Loucy (cell line): ENCODE results near the gene PFKM.
"Not testable (repeated sequence)": the region's sequence is repeated elsewhere in the genome, so short reads cannot be mapped to it uniquely, and the experiment has no call there.

Source experiments
- H2AFZ ChIP-seq: fragments of 200-600 bp; sonication (generic); 2 replicates; pipeline ENCODE4 v1.6.0; 2016; ENCODE audit warnings: antibody characterized with exemption, mild to moderate bottlenecking, low read length, moderate library complexity
- H3F3A ChIP-seq: fragments of 200-600 bp; 2 replicates; pipeline ENCODE4 v1.6.0; 2016; ENCODE audit warnings: antibody characterized with exemption, low read depth, mild to moderate bottlenecking
- H3K27me3 ChIP-seq: fragments of 200-600 bp; sonication (generic); 2 replicates; pipeline ENCODE4 v1.6.1; 2014; ENCODE audit warnings: low read length, mild to moderate bottlenecking; ENCODE audit not compliant: insufficient read depth, poor library complexity, severe bottlenecking
- H3K36me3 ChIP-seq: fragments of 200-600 bp; sonication (generic); 2 replicates; pipeline ENCODE4 v1.6.1; 2016; ENCODE audit warnings: low read length; ENCODE audit not compliant: insufficient read depth
- H3K4me1 ChIP-seq: fragments of 200-600 bp; sonication (generic); 2 replicates; pipeline ENCODE4 v1.5.1; 2014; ENCODE audit warnings: low read length, mild to moderate bottlenecking; ENCODE audit not compliant: insufficient read depth, poor library complexity, severe bottlenecking
- H3K4me2 ChIP-seq: fragments of 200-600 bp; sonication (generic); 2 replicates; pipeline ENCODE4 v1.6.0; 2014; ENCODE audit warnings: antibody characterized with exemption, low read length, low read depth, mild to moderate bottlenecking; ENCODE audit not compliant: poor library complexity, severe bottlenecking
- H3K4me3 ChIP-seq: fragments of 200-600 bp; sonication (generic); 2 replicates; pipeline ENCODE4 v1.5.1; 2014; ENCODE audit warnings: low read length, mild to moderate bottlenecking, mixed read lengths; ENCODE audit not compliant: poor library complexity, severe bottlenecking
- H3K79me2 ChIP-seq: fragments of 200-600 bp; sonication (generic); 2 replicates; pipeline ENCODE4 v1.6.1; 2014; ENCODE audit warnings: low read length; ENCODE audit not compliant: insufficient read depth
- H3K9ac ChIP-seq: fragments of 200-600 bp; sonication (generic); 2 replicates; pipeline ENCODE4 v1.6.0; 2014; ENCODE audit warnings: mild to moderate bottlenecking, low read depth, low read length, moderate library complexity; ENCODE audit not compliant: poor library complexity, severe bottlenecking
- H3K9me2 ChIP-seq: fragments of 200-600 bp; sonication (generic); replicated peaks from 2 replicates; pipeline ENCODE4 v1.6.1; 2016; ENCODE audit warnings: low read depth, low read length, mixed read lengths
- H3K9me3 ChIP-seq: fragments of 200-600 bp; sonication (generic); 2 replicates; pipeline ENCODE4 v1.6.1; 2014; ENCODE audit warnings: mild to moderate bottlenecking, antibody characterized with exemption, low read length, low read depth; ENCODE audit not compliant: insufficient read depth
- H4K20me1 ChIP-seq: fragments of 200-600 bp; sonication (generic); 2 replicates; pipeline ENCODE4 v1.6.0; 2014; ENCODE audit warnings: antibody characterized with exemption, low read length, mild to moderate bottlenecking; ENCODE audit not compliant: insufficient read depth, poor library complexity, severe bottlenecking
- CTCF ChIP-seq: fragments of 200-600 bp; sonication (generic); conservative IDR thresholded peaks from 2 replicates; pipeline ENCODE4 v1.5.1; 2014; ENCODE audit warnings: mild to moderate bottlenecking, antibody characterized with exemption, low read length
- EZH2phosphoT487 ChIP-seq: fragments of 200-600 bp; IDR thresholded peaks from 2 replicates; pipeline ENCODE4 v1.6.1; 2018; ENCODE audit warnings: antibody characterized with exemption, mild to moderate bottlenecking, moderate library complexity, borderline replicate concordance

PFKM gene

GRCh38 chr12:48106681-48107613 lies 12.2 kb upstream of the PFKM start:
- peaks cover 26% of the 10 kb centered on the region for H3K4me1 ChIP-seq
- H3K4me2 ChIP-seq: peak overlapping the region; percentile 97
- H3K9me2 ChIP-seq: no peaks in the 10 kb centered on the region
- H3F3A ChIP-seq: no peaks in the 10 kb centered on the region
- H3K36me3 ChIP-seq: no peaks in the 10 kb centered on the region
- peaks cover 42% of the 10 kb centered on the region for H3K79me2 ChIP-seq
- TF ChIP-seq EZH2phosphoT487 (no peak), CTCF (no peak)
- H3K9me3 ChIP-seq: no peaks in the 10 kb centered on the region
- H2AFZ ChIP-seq: peak overlapping the region; percentile 96
- H3K27me3 ChIP-seq: no peaks in the 10 kb centered on the region
- H4K20me1 ChIP-seq: peaks cover 16% of the 10 kb centered on the region
- H3K9ac ChIP-seq: peak overlapping the region; percentile 86
- H3K4me3 ChIP-seq: peak overlapping the region; percentile 88

GRCh38 chr12:48109424-48109823 lies 9.7 kb upstream of the PFKM start:
- TF ChIP-seq EZH2phosphoT487: no peak
- Histone ChIP-seq H3K9ac (no peak overlapping the region), H3K27me3 (no peaks in the 10 kb centered on the region), H3K79me2 (peaks cover 18% of the 10 kb centered on the region), H3K4me2 (no peak overlapping the region), H3K9me2 (no peaks in the 10 kb centered on the region), H3K4me3 (no peak overlapping the region), H4K20me1 (peaks cover 6% of the 10 kb centered on the region), H3K4me1 (peaks cover 16% of the 10 kb centered on the region), H3K36me3 (no peaks in the 10 kb centered on the region), H3F3A (no peaks in the 10 kb centered on the region), H2AFZ (no peak overlapping the region), H3K9me3 (no peaks in the 10 kb centered on the region)

- H3K9me3 ChIP-seq: no peaks in the 10 kb centered on the region
- H3K9me2 ChIP-seq: no peaks in the 10 kb centered on the region
- H3K4me1 ChIP-seq: peaks cover 8% of the 10 kb centered on the region
- no peak overlapping the region for H3K4me2 ChIP-seq
- no peak overlapping the region for H2AFZ ChIP-seq
- H3K9ac ChIP-seq: no peak overlapping the region
- no peak overlapping the region for H3K4me3 ChIP-seq
- H4K20me1 ChIP-seq: no peaks in the 10 kb centered on the region
- H3F3A ChIP-seq: no peaks in the 10 kb centered on the region
- no peaks in the 10 kb centered on the region for H3K27me3 ChIP-seq
- no peaks in the 10 kb centered on the region for H3K36me3 ChIP-seq
- no peak for TF ChIP-seq EZH2phosphoT487
- no peak for TF ChIP-seq CTCF
- H3K79me2 ChIP-seq: peaks cover 4% of the 10 kb centered on the region
Observed at GRCh38 chr12:48110691-48111311, 8.4 kb upstream of the PFKM start.

GRCh38 chr12:48111312-48111693 lies 7.9 kb upstream of the PFKM start:
- not testable (repeated sequence) for H3K79me2 ChIP-seq, H4K20me1 ChIP-seq, H3K9ac ChIP-seq, H3K27me3 ChIP-seq, H3K4me3 ChIP-seq, H3K36me3 ChIP-seq, H3K4me2 ChIP-seq, H3K9me3 ChIP-seq, H3F3A ChIP-seq, H2AFZ ChIP-seq, H3K9me2 ChIP-seq, H3K4me1 ChIP-seq
